Measurements from ENCODE around the gene GANAB.

DNA sequence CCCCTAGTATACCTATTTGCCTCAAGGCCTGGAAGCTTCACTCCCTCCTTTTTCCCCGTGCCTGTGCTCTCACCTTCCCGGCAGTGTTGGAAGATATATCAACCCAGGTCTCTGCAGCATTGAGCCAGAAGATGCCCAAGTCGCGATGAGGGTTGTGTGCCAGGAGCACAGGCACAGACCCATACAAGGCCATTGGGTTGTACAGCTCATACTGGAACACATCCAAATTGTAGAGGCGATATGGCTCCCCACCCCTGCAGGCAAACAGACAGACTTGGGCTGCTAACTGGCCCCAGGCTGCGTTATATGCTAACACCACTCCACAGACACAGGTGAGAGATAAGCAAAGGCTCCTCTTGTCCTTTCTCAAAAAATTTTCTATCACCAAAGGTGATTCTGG is 13.9 kb downstream of the GANAB start:
- no peak for TF ChIP-seq L3MBTL2 (conservative IDR thresholded peaks at IDR 0.05)
- TF ChIP-seq BHLHE40 (IDR thresholded peaks at IDR 0.05; ENCODE audit: borderline replicate concordance) = no peak
- TF ChIP-seq ZNF384 (IDR thresholded peaks at IDR 0.05) = no peak
- TF ChIP-seq LEF1 (IDR thresholded peaks at IDR 0.05; ENCODE audit: borderline replicate concordance) = no peak
- no peak for TF ChIP-seq ARNT (IDR thresholded peaks at IDR 0.05)
- no peak for TF ChIP-seq NFRKB (IDR thresholded peaks at IDR 0.05)
- no peak for TF ChIP-seq PKNOX1 (IDR thresholded peaks at IDR 0.05)

All from HEK293T (cell line).